GM18505 (cell line): ENCODE measurements around the gene DHRS2.
A peak's percentile ranks its signal among the peaks of the same experiment; 100 is the strongest.
"Not testable (repeated sequence)": the region's sequence is repeated elsewhere in the genome, so short reads cannot be mapped to it uniquely, and the experiment has no call there.

ENCODE experiments used
- ATAC-seq: cut with Tn5 transposase; IDR thresholded peaks from one replicate; pipeline ENCODE4 v1.9.1; 2021; ENCODE audit not compliant: unreplicated experiment
- POLR2A ChIP-seq: IDR thresholded peaks from 4 replicates; pipeline ENCODE4 v1.6.1; 2011; ENCODE audit warnings: borderline replicate concordance; ENCODE audit not compliant: insufficient read depth, insufficient read length; ENCODE audit errors: extremely low read depth

Gene DHRS2, protein sequence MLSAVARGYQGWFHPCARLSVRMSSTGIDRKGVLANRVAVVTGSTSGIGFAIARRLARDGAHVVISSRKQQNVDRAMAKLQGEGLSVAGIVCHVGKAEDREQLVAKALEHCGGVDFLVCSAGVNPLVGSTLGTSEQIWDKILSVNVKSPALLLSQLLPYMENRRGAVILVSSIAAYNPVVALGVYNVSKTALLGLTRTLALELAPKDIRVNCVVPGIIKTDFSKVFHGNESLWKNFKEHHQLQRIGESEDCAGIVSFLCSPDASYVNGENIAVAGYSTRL

DNA sequence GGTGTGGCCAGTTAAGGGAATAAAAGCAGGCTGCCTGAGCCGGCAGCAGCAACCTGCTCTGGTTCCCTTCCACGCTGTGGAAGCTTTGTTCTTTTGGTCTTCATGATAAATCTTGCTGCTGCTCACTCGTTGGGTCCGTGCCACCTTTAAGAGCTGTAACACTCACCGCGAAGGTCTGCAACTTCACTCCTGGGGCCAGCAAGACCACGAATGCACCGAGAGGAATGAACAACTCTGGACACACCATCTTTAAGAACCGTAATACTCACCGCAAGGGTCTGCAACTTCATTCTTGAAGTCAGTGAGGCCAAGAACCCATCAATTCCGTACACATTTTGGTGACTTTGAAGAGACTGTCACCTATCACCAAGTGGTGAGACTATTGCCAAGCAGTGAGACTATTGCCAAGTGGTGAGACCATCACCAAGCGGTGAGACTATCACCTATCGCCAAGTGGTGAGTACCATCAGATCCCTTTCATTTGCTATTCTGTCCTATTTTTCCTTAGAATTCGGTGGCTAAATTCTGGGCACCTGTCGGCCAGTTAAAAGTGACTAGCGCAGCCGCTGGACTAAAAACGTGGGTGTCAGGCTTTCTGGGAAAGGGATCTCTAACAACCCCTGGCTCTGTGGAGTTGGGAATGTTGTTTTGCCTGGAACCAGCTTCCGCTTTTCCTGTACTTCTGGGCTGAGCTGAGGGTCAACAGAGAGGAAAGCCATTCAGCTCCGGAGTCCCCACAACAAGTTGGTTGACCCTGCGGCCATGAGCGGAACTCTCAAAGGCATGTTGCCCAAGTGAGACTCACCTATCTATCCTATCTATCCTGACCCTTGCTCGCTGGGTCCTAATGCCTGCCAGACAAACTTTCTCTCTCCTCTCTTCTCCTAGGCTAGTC, at the start of gene DHRS2:
Gene DHRS2, plus strand, starts transcription at position 48 of the 895 bp plus-strand sequence. CDS start 2,501 bp downstream, outside the sequence.
- ATAC-seq, result no peak

DNA sequence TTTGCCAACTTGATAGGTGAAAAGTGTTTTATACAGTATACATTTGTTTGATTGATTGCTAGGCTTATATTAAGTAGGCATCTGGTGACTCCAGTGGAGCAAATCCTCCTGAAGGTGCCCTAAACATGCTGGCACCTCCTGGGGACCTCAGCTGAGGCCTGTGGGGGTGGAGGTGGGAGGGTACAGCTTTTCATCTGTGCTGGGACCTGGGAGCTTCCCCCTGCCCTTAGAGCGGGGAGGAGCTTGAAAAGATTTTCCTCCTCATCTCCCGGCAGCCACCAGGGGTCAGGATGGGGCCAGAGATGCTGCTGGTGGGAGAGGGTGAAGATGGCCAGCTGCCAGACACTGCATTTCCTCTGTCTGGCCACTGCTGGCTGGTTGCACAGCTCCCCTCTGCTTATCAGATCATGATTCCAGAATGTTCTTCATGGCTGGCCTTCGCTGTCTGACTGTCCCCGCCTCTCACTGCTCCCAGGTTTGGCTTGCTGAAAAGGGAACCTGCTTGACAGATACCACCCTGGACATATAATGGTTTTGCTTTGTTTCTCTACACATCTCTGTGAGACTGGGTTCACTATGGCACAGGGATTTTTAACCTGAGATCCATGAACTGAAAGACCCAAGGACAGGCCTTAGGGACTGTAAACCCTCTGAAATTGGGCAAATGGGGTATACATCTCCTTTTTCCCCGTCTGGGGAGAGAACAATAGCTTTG, 47.1 kb upstream of the DHRS2 start:
- TF ChIP-seq POLR2A, result no peak
- ATAC-seq, result peak; percentile 99

More for the DNA sequence above, at the start of gene DHRS2:
- no peak for TF ChIP-seq POLR2A

DNA sequence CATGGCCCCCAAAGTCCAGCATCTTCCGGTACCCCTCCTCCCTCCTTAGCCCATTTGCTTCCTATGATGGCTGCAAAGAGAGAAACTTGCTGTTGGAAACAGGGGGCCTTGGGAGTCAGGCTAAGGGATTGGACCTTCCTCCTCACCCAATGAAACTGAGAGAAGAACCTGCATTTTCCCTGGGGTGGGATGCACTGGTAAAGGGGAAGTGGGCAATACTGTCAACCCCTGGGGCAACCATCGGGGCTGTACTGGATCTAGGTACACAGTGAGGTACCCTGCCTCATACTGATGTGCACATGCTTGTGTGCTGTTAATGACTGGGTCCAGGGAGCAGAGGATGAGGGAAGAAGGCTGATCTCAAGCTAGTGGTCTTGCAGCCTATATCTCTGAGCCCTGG, 46.6 kb upstream of the DHRS2 start:
- TF ChIP-seq POLR2A, result no peak
- ATAC-seq, result no peak

DNA sequence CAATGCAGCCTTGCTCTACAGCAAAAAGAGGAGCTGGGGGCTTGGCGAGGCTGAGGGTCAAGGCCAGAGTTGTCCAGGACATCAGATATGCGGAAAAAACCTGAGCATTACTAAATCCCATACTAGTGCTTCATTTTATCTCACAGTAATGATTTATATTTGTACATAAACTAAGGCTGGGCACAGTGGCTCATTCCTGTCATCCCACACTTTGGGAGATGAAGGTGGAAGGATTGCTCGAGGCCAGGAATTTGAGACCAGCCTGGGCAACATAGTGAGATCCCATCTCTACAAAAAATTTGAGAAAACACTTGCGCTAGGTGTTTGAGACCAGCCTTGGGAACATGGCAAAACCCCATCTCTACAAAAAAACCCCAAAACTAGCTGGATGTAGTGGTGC, 46.0 kb upstream of the DHRS2 start:
- no peak for TF ChIP-seq POLR2A
- ATAC-seq, result no peak

DNA sequence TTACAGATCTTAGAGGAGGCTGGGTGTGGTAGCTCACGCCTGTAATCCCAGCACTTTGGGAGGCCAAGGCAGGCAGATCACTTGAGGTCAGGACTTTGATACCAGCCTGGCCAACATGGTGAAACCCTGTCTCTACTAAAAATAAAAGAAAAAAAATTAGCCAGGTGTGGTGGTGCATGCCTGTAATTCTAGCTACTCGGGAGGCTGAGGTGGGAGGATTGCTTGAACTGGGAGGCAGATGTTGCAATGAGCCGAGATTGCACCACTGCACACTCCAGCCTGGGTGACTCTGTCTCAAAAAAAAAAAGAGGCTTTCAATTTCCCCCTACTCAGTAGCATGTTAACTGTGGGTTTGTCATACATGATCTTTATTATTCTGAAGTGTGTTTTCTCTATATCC, 42.0 kb upstream of the DHRS2 start:
- ATAC-seq, result not testable (repeated sequence)

DNA sequence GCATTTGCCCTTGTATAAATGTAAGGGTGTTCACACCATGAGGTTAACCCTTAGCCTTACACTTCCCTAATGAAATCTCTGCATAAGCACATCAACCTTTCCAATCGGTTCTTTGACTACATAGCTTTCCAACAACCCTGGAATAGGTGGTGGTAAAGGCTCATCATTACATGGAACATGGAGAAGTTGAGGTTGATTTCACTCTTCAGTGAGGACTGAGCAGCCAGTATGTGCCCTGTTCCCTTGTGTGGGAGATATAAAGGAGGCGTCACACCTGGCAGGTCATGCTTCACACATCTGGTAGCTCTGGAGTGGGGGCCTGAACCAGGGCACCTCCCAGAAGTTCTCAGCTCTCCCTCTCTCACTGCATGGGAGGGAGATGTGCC, 35.8 kb upstream of the DHRS2 start:
- no peak for ATAC-seq
- TF ChIP-seq POLR2A, result no peak

DNA sequence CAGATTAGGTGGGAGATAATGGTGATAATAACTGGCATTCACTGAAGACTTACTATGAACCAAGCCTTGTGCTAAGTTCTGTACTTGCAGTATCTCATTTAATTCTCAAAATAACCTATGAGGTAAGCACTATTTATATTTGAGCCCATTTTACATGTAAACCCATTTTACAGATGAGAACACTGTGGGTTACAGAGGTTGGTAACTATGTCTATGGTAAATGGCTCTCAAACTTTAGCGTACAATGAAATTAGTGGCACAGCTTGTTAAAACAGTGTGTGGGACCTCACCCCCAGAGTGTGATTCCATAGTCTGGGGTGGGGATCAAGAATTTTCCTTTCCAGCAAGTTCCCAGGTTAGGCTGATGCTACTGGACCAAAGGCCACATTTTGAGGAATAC, 35.4 kb upstream of the DHRS2 start:
- no peak for ATAC-seq
- no peak for TF ChIP-seq POLR2A

DNA sequence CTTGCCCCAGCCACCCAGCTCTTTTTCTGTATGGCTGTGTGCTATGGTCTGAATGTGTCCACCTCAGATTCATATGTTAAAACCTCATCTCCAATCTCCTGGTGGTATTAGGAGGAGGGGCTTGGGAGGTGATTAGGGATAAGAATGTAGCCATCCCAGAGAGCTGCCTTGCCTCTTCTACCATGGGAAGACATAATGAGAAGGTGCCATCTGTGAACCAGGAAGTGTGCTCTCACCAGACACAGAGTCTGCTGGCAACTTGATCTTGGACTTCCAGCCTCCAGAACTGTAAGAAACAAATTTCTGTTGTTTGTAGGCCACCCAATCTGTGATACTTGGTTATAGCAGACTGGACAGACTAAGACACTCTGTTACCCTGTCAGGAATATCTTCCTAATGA, 34.7 kb upstream of the DHRS2 start:
- TF ChIP-seq POLR2A, result no peak
- no peak for ATAC-seq

DNA sequence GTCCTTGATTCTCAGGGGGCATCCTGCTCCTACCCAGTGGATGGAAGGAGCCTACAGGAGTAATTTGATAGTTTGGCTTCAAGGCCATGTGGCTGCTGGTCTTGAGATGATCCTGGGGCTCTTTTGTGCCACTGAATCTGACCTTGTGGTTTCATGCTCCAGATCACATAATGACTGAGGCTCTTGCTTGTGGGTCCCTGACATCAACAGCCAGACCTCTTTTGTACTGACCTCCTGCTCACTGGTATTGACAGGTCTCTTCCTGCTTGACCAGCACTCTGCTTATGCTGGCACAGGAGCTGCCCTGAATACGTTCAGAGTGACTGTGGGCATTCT, 34.4 kb upstream of the DHRS2 start:
- ATAC-seq, result no peak
- TF ChIP-seq POLR2A, result no peak

DNA sequence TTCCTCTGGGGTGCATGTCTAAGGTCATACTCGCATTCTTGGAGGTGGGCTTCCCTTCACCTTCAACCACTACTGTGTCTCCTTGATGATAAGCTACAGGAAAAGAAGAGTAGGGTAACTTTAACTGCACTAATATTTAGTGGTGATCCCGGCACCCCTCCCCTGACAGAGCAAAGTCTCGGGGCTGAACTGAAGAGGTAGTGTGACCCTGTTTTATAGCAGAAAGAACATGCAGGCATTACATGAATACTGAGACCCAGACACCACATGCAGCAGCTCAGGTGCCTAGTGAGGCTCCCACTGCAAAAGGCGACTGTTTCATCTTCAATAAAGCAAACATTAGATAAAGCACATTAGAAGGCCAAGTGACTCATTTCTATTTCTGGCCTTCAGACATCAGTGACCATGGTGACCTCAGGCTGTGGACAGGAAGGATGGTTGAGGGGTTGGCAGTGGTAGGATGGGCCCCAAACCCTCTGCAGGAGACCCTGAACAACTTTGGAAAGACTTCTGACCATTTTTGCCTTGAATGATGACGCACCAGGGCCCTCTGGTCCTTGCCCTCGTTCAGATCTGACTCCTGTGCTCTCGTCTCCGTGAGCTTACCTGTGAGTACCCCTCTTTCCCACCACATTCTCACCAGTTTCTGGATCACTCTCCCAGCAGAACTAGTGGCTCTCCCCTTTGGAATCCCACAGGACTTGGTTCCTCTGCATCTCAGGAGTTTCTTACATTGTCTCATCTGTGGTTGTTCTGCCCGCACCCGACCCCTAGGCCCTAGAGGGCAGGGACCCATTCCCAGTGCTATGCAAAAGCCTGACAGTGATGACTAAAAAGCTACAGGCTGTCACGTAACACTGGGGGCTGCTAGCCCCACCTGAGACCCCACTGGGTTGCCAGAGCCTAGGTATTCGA, 33.7 kb upstream of the DHRS2 start:
- TF ChIP-seq POLR2A, result no peak
- no peak for ATAC-seq

DNA sequence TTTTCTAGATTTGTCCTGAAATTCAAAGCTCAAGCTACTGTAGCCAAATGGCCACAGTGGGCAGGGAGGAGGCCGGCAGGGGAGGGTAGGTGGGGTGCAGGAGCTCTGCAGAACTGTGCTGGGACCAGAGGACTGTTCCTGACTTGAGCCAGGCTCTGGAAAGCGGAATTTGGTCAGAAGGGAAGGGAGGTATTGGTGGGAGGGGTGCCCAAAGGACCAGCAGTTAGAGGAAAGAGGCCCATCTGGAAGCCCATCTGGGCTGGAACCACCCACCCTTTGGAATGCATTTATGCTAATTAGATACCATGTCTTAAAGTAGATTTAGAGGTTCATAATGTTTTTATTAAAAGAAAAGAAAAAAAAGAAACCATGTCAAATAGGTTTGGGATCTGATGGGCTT, 33.1 kb upstream of the DHRS2 start:
- TF ChIP-seq POLR2A, result no peak
- ATAC-seq, result no peak

DNA sequence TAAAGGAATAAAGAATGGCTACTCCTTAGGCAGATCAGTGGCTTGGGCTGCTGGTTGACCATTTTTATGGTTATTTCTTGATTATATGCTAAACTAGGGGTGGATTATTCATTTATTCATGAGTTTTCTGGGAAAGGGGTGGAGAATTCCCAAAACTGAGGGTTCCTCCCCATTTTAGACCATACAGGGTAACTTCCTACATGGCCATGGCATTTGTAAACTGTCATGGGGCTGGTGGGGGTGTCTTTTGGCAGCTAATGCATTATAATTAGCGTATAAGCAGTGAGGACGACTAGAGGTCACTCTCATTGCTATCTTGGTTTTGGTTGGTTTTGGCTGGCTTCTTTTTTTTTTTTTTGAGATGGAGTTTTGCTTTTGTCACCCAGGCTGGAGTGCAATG, 32.0 kb upstream of the DHRS2 start:
- no peak for ATAC-seq
- no peak for TF ChIP-seq POLR2A

DNA sequence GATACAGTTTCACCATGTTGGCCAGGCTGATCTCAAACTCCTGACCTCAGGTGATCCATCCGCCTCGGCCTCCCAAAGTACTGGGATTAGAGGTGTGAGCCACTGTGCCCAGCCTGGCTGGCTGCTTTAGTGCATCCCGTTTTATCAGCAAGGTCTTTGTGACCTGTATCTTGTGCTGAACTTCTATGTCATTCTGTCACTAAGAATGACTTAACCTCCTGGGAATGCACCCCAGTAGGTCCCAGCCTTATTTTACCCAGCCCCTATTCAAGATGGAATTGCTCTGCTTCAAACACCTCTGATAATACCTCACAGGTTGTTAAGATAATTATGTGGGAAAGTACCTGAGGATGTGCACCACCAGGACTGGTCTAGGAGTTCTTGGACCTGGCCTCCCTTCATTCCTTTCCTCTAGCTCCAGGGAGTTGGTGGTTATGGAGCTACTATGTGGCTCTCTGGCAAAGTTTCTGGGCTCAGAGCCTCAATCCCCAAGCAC, 31.4 kb upstream of the DHRS2 start:
- no peak for ATAC-seq
- no peak for TF ChIP-seq POLR2A

DNA sequence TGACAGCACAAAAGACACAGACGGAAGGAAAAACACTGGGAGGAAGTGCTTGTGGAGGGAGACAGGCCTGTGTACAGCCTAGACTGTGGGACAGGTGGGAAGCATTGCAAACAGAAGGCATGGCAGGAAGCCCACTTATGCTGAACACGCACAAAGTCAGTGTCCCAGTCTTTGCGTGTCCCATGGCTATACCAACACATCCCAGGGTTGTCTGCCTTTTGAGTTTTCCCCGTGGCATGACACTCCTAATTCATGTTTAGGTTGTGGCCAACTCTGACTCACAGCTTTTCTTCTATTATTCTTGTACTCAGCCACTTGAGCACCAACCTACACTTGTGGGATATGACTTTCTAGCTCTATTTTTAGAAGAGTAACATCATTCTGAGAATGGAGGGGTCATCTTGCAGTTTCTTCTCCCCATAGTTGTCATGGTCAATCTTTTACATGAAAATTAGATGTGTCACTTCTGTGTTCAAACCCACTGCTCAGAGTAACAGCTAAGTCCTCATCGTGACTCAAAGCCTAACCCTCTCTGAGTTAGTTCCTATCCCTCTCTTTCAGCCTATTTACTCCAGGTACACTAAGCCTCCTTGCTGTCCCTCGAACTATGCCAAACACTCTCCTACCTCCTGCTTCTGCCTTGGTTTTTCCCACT, 30.1 kb upstream of the DHRS2 start:
- peak; percentile 47 for TF ChIP-seq POLR2A
- ATAC-seq, result peak; percentile 75
